Fibroblast of mammary gland (primary cell): ENCODE results near the gene SERPINA3.
A peak's percentile ranks its signal among the peaks of the same experiment; 100 is the strongest.

Experiments
- DNase-seq: peaks from one replicate; pipeline ENCODE4 v3.0.0-alpha.2; 2010; ENCODE audit warnings: low read depth
- H3K4me3 ChIP-seq: 2 replicates; pipeline ENCODE4 v1.5.1; 2011; ENCODE audit warnings: low read depth, mild to moderate bottlenecking, low read length, moderate library complexity; ENCODE audit not compliant: control insufficient read depth
- CTCF ChIP-seq: conservative IDR thresholded peaks from 2 replicates; pipeline ENCODE4 v1.5.1; 2011; ENCODE audit warnings: low read depth, low read length, inconsistent platforms; ENCODE audit not compliant: control insufficient read depth, insufficient read depth

The SERPINA3 gene

DNA sequence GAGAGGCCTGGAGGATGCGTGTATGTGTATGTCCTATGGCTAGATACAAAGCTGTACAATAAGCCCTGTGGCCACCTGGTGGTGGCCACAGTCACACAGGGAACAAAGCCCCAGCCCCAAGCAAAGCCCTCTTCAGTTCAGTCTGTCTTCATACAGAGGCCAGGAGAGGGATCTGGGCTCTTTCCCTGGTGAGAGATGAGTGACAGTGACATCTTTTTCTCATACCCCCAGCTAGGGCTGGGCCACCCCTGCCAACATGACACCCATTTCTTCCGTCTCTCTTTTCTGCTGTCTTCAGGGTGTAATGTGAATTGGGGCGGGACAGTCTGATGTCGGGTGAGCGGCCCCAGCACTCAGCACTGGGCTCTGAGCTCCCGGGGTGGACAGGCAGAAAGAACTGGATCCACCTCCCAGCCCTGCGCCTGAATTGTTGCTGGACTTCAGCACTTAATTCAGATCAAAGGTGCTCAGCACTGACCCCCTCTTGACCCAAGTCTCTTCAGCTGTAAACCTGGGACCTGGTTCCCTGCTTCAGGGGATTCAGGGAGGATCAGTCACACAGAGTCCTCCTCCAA lies 59.8 kb downstream of the SERPINA3 start:
- DNase-seq = peak; percentile 31
- peak; percentile 48 for TF ChIP-seq CTCF
- H3K4me3 ChIP-seq = no peak overlapping the region

- no peak for TF ChIP-seq CTCF
- DNase-seq = no peak
- no peak overlapping the region for H3K4me3 ChIP-seq
These were observed 60.9 kb downstream of the SERPINA3 start for GRCh38 chr14:94673071-94673470.
